ENCODE measurements around the gene GRIN2D.

- TF ChIP-seq GATA2 (IDR thresholded peaks at IDR 0.05; ENCODE audit: low read depth, low read length) (no peak), GATA3 (IDR thresholded peaks at IDR 0.05; ENCODE audit: low read depth, low read length) (no peak)
These were observed 30.6 kb upstream of the GRIN2D start for GRCh38 chr19:48362716-48363499.

Measured in SH-SY5Y (cell line).